ENCODE measurements around the gene RHOJ. TPM values are rescaled to one million over a fixed set of nuclear protein-coding genes. Genes with fewer than 3 reads are reported as not detected.

Gene RHOJ
- total and polyA plus RNA-seq, 2 of the 4 experiments (the other 2 are of a cell fraction), result 9.5 to 33.9 TPM

DNA sequence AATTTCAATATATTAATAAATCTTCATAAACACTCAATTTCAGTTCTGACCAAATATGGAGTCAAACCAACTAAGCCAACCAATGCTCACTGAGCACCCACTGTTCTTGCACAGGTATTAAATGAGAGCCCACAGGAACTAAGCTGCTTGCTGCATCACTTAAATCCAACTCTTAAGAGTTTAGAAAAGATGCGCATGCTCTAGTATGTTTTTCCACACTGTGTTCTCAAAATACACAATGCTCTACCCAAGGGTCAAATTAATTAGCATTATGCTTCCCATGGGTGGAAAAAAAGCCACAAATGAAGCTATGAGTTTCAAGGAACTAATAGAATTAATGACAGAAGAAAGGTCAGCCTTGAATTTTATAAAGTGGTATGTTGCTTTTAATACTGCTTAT is 118.2 kb downstream of the RHOJ start:
- CTCF ChIA-PET, result no interaction called here
- H2AK5ac ChIP-seq (ENCODE audit: low read depth, low read length), result no peak overlapping the region
- intact Hi-C loops (cut with micrococcal nuclease) (no loop called here), in situ Hi-C loops (cut with MboI; ENCODE audit: low sequenced_read_pairs) (no loop called here), dilution Hi-C loops (cut with HindIII; ENCODE audit: low sequenced_read_pairs, unreplicated experiment) (no loop called here)
- H2BK15ac ChIP-seq (ENCODE audit: low read depth, low read length), result no peak overlapping the region
- H3K56ac ChIP-seq (ENCODE audit: extremely low read depth, insufficient read depth, low read length), result no peak overlapping the region
- H3K79me1 ChIP-seq (ENCODE audit: low read depth in 1 of 2, low read length in 2 of 2), result no peaks in the 10 kb centered on the region
- no TSS peak for BruUV-seq (replicated peaks)
- no peak overlapping the region for H2BK20ac ChIP-seq (ENCODE audit: low read depth, low read length)
- POLR2A ChIA-PET (ENCODE audit: unreplicated experiment), result no interaction called here
- H3K4me2 ChIP-seq (ENCODE audit: low read depth, low read length), result no peak overlapping the region
- no peaks in the 10 kb centered on the region for H3K9me1 ChIP-seq (ENCODE audit: insufficient read depth, low read length)
- no peak overlapping the region for H3K23ac ChIP-seq (ENCODE audit: low read depth, low read length)
- H3K4me1 ChIP-seq (ENCODE audit: control insufficient read depth, insufficient read depth, low read length), result no peaks in the 10 kb centered on the region
- no peaks in the 10 kb centered on the region for H3K9me3 ChIP-seq (ENCODE audit: control insufficient read depth, insufficient read depth, low read length)
- H2AK9ac ChIP-seq (replicated peaks; ENCODE audit: low read depth, low read length, poor library complexity), result no peak overlapping the region
- no peak overlapping the region for H4K5ac ChIP-seq (ENCODE audit: low read depth, low read length)
- no peak overlapping the region for H2AFZ ChIP-seq (replicated peaks; ENCODE audit: low read length, poor library complexity)
- no peak overlapping the region for H4K91ac ChIP-seq (ENCODE audit: insufficient read depth, low read depth, low read length)
- H3K9ac ChIP-seq (ENCODE audit: low read depth, low read length), result no peak overlapping the region
- no peaks in the 10 kb centered on the region for H3K36me3 ChIP-seq (ENCODE audit: control insufficient read depth, insufficient read depth, low read length)
- H3K14ac ChIP-seq (replicated peaks; ENCODE audit: low read depth, low read length), result no peak overlapping the region
- H3K18ac ChIP-seq (ENCODE audit: low read depth, low read length), result no peak overlapping the region
- no peak overlapping the region for H3K4me3 ChIP-seq (ENCODE audit: insufficient read depth, low read depth, low read length)
- no peak overlapping the region for H4K8ac ChIP-seq (ENCODE audit: low read depth in 2 of 2, low read length in 2 of 2)
- TF ChIP-seq CHD1 (IDR thresholded peaks at IDR 0.05; ENCODE audit: low read depth, low read length), result no peak
- no peak for TF ChIP-seq NFE2L2 (IDR thresholded peaks at IDR 0.05; ENCODE audit: low read depth, low read length)
- TF ChIP-seq RFX5 (IDR thresholded peaks at IDR 0.05; ENCODE audit: low read depth, low read length), result no peak
- TF ChIP-seq RCOR1 (IDR thresholded peaks at IDR 0.05; ENCODE audit: insufficient replicate concordance, low read length), result no peak
- TF ChIP-seq, protein P1, sequence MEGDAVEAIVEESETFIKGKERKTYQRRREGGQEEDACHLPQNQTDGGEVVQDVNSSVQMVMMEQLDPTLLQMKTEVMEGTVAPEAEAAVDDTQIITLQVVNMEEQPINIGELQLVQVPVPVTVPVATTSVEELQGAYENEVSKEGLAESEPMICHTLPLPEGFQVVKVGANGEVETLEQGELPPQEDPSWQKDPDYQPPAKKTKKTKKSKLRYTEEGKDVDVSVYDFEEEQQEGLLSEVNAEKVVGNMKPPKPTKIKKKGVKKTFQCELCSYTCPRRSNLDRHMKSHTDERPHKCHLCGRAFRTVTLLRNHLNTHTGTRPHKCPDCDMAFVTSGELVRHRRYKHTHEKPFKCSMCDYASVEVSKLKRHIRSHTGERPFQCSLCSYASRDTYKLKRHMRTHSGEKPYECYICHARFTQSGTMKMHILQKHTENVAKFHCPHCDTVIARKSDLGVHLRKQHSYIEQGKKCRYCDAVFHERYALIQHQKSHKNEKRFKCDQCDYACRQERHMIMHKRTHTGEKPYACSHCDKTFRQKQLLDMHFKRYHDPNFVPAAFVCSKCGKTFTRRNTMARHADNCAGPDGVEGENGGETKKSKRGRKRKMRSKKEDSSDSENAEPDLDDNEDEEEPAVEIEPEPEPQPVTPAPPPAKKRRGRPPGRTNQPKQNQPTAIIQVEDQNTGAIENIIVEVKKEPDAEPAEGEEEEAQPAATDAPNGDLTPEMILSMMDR (conservative IDR thresholded peaks at IDR 0.05; ENCODE audit: low read depth, low read length), result no peak
- TF ChIP-seq, protein P2, sequence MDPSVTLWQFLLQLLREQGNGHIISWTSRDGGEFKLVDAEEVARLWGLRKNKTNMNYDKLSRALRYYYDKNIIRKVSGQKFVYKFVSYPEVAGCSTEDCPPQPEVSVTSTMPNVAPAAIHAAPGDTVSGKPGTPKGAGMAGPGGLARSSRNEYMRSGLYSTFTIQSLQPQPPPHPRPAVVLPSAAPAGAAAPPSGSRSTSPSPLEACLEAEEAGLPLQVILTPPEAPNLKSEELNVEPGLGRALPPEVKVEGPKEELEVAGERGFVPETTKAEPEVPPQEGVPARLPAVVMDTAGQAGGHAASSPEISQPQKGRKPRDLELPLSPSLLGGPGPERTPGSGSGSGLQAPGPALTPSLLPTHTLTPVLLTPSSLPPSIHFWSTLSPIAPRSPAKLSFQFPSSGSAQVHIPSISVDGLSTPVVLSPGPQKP (IDR thresholded peaks at IDR 0.05; ENCODE audit: borderline replicate concordance, low read depth, low read length), result no peak
- TF ChIP-seq SMC3 (IDR thresholded peaks at IDR 0.05; ENCODE audit: low read depth, low read length), result no peak
- WGBS, 2 experiments (ENCODE audit: extremely low coverage in 2 of 2, insufficient read length in 1 of 2), result no CpG with 5 or more reads among the region's 1 CpG
- peaks cover 11% of the 10 kb centered on the region for H3K27me3 ChIP-seq (ENCODE audit: control insufficient read depth, insufficient read depth, low read length)
- H4K20me1 ChIP-seq (ENCODE audit: insufficient read depth, low read length), result no peaks in the 10 kb centered on the region
- H3K27ac ChIP-seq (ENCODE audit: insufficient read depth, low read length), result no peak overlapping the region
- H3K4ac ChIP-seq (ENCODE audit: low read depth, low read length), result no peak overlapping the region
- no peak overlapping the region for H2BK5ac ChIP-seq (ENCODE audit: low read depth, low read length, poor library complexity, severe bottlenecking)
- ATAC-seq (ENCODE audit: low read depth) (no peak), DNase-seq (no peak)
- H2BK120ac ChIP-seq (ENCODE audit: low read depth, low read length), result no peak overlapping the region

All from IMR-90 (cell line).